NOMO-1 treated with DMSO at 0.1 percent for 48 hours (cell line): Measurements from ENCODE around the gene PDLIM5.
A peak's percentile ranks its signal among the peaks of the same experiment; 100 is the strongest.
"Not testable (repeated sequence)": the region's sequence is repeated elsewhere in the genome, so short reads cannot be mapped to it uniquely, and the experiment has no call there.

Source experiments
- DNase-seq: peaks from one replicate; lab custom pipeline; 2025; ENCODE audit not compliant: unreplicated experiment; lab: John Stamatoyannopoulos, UW

Gene PDLIM5

DNA sequence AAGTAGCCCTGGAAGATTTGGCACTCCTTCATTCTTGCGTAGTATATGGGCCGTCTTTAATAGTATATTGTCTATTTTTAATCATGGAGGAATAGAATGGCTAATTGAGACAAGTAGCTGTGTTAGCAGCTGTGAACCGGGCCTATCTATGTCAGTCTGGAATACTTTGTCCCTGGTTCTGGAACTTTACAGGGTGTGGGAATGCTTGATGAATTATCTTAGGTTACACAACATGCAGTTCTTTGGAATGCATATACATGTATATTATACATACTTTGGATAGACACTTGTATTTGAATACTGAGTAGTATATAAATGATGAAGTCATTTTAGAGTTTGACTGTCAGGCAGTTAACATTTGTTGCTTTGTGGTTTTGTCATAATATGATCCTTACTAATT lies 37.4 kb downstream of the PDLIM5 start:
- DNase-seq: no peak

DNA sequence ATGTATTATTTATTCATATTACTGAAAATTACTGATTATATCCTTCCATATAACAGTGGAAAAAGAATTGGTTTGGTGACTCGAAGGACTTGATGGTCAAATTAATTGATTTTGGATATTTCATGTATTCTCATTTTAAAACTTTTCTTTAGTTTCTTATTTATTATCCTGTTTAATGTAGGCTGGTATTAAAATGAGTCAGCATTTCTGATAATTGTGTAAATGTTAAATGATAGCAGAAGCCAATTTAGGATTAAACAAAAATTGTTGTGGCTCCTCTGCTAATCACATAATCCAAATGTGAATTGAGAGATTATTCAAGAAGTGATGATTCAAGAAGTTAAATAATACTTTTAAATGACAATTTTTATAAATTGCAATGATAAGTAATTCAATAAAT lies 38.7 kb downstream of the PDLIM5 start:
- DNase-seq: no peak

DNA sequence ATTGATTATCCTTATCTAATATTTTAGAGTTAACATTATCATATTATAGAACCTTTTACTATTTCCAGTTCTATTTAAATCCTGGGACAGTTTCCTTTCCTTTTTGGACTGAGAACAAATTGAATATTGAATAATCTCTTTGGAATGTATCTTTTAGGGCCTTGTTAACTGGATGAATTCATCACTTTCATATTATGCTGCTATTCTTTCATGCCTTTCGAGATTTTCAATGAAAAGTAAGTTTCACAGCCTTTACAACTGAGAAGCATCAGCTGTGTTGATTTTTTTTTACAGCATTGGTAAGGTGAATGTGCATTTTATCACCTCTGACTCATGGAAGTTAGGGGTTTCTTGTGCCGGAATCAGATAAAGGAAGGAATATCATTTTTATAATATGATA lies 39.6 kb downstream of the PDLIM5 start:
- DNase-seq: no peak

DNA sequence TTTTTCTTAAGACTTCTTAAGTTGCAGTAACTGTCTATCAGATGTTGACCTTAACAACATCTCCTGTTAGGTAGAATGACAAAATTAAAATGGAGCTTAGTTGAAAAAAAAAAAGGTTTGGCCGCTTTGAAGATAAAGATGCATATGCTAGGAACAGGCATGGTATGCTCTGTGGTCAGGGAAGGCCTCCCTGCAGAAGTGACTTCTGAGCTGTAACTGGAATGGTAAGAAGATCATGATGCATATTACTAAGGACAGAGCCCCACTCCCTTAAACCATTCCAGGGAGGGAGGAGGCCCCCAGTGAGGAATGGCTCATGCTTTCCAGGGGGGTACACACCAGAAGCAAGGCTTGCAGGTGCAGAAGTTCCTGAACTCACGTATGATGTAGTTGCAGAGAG lies 43.7 kb downstream of the PDLIM5 start:
- DNase-seq: no peak

DNA sequence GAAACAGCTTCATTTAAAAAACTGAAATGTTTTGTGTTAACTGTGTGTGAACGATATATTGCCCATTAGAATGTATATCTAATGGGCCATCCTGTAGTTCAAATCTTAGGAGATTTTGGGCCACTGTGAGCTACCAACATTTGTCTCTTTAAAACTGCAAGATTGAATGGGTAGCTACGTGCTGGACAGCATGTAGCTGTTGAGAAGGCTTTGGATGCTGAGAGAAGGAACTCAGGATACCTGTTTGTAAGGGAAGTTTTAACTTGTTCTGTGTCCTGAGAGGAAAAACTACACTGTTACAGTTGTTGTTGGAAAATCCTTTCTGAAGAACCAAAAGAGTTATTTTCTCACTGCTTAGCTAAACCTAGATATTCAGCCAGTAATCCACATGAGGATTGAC lies 45.9 kb downstream of the PDLIM5 start:
- no peak for DNase-seq

DNA sequence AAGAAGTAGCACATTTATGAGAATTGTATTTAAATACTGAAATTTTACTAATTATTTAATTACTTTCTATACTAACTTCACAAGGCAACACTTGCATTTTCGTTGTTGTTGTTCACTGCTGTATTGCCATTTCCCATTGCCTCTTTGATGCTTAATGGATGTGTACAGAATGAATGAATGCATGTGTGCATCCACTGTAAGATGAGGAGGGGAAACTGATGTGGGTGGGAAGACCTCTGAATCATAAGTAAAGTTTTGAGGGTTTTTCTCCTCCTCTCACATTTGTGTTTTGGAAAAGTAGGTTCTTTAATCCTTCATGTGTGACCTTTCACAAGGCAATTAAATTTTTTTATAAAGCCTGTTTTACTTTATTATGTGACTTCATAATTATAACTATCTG lies 46.8 kb downstream of the PDLIM5 start:
- DNase-seq: no peak

DNA sequence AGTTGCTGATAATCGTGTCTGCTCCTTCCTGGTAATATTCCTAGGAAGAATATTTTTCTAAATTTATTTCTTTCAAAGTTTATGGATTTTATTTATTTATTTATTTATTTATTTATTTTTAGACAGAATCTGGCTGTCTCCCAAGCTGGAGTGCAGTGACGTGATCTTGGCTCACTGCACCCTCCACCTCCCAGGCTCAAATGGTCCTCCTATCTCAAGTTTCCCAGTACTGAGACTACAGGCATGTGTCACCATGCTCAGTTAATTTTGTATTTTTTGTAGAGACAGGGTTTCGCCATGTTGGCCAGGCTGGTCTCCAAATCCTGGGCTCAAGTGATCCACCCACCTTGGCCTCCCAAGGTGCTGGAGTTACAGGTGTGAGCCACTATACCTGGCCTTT lies 48.9 kb downstream of the PDLIM5 start:
- DNase-seq: no peak

DNA sequence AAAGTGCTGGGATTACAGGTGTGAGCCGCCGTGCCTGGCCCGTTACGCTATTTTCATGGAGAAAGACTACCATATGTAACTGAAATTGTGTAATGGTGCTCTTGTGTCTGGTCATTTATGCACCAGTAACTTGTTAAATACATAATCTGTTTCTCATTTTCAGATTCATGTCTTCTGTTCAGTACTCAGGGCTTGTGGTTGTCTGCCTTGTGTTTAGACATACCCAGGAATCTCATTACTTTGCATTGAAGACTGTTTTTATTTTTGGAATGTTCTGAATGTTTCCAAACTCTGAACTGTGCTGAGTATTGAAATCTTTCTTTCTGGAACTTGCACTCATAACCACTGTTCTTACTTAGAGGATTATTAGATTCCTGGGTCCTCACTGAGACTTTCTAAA lies 52.8 kb downstream of the PDLIM5 start:
- no peak for DNase-seq

DNA sequence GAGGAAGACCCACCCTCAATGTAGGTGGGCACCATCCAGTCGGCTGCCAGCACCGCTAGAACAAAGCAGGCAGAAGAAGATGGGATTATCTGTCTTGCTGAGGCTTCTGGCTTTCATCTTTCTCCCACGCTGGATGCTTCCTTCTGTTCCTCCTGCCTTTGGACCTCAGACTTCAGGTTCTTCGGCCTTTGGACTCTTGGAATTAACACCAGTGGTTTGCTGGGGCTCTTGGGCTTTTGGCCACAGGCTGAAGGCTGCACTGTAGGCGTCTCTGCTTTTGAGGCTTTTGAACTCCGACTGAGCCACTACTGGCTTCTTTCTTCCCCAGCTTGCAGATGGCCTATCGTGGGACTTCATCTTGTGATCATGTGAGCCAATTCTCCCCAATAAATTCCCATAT lies 55.1 kb downstream of the PDLIM5 start:
- DNase-seq: no peak

DNA sequence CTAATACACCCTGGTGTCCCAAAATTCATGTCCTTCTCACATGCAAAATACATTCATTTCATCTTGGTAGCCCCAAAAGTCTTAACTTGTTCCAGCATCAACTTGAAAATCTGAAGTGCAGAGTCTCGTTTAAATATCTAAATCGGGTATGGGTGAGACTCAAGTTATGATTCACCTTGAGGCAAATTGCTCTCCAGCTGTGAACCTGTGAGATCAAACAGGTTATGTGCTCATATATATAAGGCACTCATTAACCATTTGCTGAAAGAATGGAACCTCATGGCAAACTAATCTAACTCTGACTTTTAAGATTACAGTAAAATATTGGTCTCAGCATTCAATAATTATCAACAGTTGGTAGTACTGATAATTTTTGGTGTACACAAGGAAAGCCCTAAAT lies 55.5 kb downstream of the PDLIM5 start:
- DNase-seq: no peak

DNA sequence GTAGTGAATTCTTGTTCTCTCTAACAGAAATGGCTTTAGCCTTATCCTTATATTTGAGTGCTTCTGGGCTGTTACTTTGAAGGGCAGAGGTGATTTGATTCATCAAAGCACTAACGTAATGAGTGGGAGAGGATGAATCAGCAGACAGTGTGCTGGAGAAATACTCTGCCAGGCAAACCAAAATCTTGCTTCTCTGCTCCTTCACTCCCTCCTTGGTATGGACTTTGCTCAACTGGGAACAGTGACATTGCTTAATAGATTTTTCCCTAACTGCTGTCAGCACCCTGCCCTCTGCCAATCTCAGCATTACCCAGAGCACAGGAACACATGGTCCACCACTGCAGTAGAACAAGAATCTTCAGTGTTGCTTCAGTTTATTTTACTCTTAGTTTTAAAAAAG lies 56.0 kb downstream of the PDLIM5 start:
- peak; percentile 2 for DNase-seq

DNA sequence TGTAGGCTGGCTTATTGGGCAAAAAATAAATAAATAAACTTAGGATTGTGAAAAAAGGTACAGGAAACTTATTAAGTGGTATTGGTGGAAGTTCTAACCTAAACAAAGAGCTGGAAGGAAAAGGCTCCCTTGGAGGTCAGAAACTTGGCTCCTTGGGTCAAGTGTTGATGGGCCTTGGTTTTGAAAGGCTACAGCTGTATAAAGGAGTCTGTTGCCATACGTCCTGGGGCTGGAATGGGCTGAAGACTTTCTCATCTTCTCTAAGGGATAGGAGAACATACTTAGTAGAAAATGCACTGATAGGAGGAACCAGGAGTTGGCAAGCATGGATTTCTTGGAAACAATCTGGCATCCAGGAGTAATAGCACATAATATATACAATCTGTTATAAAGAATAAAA lies 56.6 kb downstream of the PDLIM5 start:
- no peak for DNase-seq

DNA sequence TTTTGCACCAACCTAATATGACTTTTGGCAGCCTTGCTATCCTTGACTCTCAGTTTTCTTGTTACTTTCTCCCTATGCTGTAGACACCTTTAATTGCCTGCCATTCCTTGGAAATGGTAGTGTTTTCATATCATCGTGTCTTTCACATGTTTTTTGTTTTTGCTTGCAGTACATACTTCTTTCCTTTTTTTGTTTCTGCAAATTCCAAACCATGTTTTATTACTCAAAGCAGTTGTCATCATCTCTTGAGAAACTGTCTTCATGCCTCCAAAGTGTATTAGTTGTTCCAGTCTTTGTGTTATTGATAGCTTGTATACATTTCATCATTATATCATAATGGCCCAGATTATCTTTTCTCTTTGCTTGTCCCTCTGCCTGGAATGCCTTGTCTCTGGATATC lies 57.1 kb downstream of the PDLIM5 start:
- no peak for DNase-seq

DNA sequence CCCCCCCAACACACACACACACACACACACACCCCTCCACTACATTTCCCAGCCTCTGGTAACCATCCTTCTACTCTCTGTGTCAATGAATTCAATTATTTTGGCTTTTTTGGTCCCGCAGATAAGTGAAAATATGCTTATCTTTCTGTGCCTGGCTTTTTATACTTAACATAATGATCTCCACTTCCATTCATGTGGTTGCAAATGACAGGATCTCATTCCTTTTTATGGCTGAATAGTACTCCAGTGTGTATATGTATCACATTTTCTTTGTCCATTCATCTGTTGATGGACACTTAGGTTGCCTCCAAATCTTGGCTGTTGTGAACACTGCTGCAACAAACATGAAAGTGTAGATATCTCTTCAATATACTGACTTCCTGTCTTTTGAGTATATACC lies 59.8 kb downstream of the PDLIM5 start:
- no peak for DNase-seq

DNA sequence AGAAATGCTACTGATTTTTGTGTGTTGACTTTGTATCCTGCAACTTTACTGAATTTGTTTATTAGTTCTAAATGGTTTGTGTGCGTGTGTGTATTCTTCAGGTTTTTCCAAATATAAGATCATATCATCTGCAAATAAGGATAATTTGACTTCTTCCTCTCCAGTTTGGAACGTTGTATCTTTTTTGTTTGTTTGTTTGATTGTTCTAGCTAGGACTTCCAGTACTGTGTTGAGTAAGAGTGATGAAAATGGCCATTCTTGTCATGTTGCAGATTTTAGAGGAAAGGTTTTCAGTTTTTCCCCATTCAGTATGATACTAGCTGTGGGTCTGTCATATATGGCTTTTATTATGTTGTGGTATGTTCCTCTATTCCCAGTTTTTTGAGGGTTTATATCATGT lies 61.8 kb downstream of the PDLIM5 start:
- DNase-seq: not testable (repeated sequence)

DNA sequence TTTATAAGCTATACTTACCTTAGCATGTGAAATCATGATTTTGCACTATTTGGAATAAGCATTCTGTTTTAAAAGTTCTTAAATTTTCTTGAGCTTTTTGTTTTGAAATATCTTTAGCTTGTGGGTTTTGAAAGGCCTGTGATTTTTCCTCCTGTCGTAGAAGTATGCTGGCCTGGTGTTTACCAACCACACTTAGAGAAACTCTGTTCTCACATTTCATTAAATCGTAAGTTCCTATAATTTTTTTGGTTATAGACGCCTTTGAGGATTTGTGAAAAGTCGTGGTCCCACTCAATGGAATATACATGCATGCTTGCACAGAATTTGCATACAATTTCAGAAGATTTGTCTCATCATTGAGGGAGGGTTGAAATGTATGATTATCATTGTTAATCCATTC lies 63.6 kb downstream of the PDLIM5 start:
- no peak for DNase-seq

DNA sequence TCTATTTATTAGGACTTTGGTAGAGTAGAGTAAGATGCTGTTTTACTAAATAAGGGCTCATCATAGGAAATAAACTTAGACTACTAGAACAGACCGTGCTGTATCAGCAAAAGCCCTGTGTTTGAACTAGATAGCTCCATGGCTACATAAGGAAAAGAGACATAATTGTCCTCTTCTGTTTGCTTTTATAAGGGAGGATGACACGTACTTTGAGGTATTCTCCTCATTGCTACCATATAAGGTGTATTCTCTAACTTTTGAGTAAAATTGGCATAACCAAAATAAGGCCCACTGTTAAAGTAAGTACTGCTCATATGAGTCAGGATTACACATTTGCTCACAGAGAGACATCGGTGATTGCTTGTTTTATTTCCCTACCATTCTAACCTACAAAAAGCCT lies 64.3 kb downstream of the PDLIM5 start:
- no peak for DNase-seq

DNA sequence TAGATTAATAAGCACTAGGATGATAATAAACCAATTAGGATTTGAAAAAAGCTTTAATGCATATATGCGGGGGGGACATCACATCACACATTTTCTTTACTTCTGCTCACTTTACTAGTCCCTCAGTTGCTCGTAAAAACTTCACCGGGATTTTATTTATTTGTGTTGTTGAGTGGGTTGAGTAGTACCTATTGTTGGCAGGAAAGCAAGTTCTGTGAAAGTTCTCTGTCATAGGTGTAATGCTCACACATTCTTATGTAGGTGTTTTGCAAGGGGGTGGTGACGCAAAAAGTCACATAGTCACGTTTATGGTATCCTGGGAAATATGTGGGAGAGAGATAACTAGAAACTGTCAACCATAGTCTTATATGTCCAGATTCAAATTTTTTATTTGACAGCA lies 65.3 kb downstream of the PDLIM5 start:
- DNase-seq: no peak

DNA sequence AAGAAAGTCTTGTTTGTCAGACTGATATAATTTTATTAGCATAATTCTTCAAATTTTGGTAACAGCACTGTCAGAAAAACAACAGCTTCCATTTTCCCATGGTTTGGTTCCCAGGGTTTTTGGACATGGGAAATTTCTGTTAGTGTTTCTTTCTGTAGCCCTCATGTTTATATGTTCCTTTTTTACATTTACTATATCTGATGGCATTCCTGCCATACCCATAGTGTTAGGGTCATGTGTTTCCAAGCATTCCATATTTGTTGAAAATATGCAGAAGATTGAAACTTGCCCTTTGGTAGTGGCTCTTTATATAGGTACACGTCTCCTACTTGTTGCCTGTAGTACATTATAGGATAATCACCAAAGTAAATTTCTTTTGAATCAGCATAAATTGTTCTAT lies 65.8 kb downstream of the PDLIM5 start:
- DNase-seq: no peak

DNA sequence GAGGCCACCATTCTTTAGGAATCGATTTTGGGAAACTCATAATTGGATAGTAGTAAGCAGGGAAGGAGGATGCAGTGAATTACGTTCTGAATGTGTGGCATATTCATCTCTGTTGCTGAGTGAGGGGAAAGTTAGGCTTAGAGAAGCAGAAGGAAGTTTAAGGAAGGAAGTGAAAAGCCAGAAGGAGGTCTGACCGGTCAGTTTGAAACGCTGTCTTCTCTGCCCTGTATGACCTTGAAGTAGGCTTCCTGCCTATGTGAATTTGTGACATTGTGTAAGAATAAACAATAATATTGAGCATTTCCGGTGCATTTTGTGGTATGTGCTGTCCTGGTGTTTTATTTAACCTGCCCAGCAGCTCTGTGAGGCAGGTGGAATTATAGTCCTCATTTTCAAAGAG lies 67.3 kb downstream of the PDLIM5 start:
- DNase-seq: peak; percentile 53

DNA sequence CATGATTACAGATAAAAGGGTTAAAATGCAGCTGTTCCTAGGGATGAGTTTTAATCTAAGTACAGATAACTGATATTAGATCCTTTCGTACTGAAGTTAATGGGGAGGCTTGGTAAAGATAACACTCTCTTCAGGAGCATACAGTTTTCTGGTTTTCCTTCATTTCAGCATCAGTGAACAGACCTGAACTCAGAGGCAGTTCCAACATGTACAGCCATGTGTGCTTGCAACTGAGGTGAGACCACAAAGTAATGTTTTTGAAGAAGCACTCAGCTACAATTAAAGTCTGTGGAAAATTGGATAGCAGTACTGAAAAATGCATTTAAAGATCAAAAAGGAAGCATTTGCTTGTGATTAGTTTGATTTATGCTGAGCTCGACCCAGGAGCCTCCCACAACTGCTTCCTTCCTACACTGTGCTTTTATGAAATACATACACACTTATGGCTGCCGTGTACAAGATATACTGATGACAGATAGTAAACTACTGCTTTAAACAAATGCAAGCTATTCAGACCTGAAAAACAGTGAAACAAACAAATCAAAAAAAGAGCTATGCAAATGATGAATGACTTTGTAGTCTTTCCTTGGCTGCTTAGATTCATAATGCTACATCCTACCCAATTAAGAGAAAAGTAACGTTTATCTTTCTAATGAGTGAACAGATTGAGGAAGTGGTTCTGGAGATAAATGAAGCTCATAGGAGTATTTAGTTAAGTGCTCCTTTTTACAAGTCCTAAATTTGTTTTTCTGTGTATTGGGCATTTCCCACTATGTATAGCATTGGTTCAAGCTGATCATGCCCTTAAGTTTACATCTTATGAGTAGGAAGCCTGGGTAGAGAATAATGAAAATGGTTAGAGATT lies 68.4 kb downstream of the PDLIM5 start:
- DNase-seq: peak; percentile 66

DNA sequence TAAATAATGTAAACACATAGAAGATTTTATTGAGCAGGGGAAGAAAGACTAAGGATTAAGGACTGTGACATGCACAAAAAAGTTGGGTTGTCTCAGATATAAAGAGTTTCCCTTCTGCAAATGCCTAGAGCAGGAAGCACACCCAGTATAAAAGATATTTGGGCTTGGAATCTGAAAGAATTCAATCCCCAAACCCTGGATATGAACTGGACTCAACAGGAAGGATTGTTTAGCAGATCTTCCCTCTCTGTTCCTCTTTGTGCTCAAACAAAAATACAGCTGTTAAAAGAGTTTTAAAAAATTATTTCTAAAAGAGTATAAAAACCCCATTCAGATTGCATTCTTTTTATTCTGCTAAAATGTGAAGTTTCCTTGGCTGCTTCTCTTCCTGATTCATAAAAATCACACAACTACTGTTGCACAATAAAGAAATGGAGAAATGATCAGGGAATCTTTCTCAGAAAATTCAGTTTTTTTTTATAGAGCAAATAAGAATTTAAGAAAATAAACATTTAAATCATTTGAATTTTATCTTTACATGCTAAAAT lies 71.4 kb downstream of the PDLIM5 start:
- no peak for DNase-seq

DNA sequence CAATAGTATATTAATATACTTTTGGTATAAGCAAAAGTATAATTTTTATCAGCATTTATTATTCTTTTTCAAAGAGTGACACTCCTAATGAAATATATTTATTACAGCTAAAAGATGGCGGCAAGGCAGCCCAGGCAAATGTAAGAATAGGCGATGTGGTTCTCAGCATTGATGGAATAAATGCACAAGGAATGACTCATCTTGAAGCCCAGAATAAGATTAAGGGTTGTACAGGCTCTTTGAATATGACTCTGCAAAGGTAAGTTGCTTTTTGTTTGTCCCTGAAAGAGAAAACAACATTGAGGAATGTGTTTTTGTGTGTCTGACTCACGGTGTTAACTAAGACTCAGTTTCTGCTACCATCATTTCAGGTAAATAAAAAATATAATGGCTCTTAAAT lies 71.9 kb downstream of the PDLIM5 start:
- DNase-seq: no peak
